Astrocyte of the spinal cord (primary cell): Measurements from ENCODE around the gene PAMR1.

Experiments
- DNase-seq: peaks from one replicate; pipeline ENCODE4 v3.0.0; 2011; ENCODE audit warnings: low read depth, low spot score
- H3K4me3 ChIP-seq: 2 replicates; pipeline ENCODE4 v1.5.1; 2011; ENCODE audit warnings: low read depth, mild to moderate bottlenecking, low read length, moderate library complexity
- in situ Hi-C: cut with HindIII; loops from 2 replicates; pipeline ENCODE4 v1.10.0; 2017; ENCODE audit warnings: low sequenced_read_pairs
- TF ChIP-seq, protein P1 (sequence below): IDR thresholded peaks from 2 replicates; pipeline ENCODE4 v1.5.1; 2012; ENCODE audit warnings: low read depth, mild to moderate bottlenecking, low read length, inconsistent platforms

PAMR1 gene

GRCh38 chr11:35545391-35546003 lies 20.1 kb upstream of the PAMR1 start:
- H3K4me3 ChIP-seq, result no peak overlapping the region
- DNase-seq, result no peak
- in situ Hi-C loops, result no loop called here
- TF ChIP-seq, protein P1, sequence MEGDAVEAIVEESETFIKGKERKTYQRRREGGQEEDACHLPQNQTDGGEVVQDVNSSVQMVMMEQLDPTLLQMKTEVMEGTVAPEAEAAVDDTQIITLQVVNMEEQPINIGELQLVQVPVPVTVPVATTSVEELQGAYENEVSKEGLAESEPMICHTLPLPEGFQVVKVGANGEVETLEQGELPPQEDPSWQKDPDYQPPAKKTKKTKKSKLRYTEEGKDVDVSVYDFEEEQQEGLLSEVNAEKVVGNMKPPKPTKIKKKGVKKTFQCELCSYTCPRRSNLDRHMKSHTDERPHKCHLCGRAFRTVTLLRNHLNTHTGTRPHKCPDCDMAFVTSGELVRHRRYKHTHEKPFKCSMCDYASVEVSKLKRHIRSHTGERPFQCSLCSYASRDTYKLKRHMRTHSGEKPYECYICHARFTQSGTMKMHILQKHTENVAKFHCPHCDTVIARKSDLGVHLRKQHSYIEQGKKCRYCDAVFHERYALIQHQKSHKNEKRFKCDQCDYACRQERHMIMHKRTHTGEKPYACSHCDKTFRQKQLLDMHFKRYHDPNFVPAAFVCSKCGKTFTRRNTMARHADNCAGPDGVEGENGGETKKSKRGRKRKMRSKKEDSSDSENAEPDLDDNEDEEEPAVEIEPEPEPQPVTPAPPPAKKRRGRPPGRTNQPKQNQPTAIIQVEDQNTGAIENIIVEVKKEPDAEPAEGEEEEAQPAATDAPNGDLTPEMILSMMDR, result no peak

DNA sequence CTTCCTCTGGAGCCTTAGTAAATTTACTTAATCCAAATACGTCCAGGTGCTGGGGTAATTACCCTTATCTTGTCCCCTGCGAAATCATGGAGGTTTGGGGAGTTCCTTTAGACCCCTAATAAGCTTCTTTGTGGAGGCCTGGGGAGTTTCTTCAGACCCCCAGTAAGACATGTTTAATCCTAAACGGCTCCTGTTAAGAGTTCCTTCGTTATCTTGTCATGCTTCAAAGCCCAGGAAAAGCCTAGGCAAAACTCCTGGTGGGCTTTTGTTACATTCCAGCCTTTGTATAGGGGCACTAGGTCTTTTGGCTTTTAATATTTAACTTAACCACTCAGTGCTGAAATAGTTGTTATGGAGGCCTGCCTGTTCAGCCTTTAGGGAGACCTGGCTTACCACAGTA lies 18.1 kb upstream of the PAMR1 start:
- DNase-seq, result no peak
- no peak overlapping the region for H3K4me3 ChIP-seq
- in situ Hi-C loops, result no loop called here

GRCh38 chr11:35541621-35542375 lies 16.4 kb upstream of the PAMR1 start:
- no peak overlapping the region for H3K4me3 ChIP-seq
- TF ChIP-seq, protein P1, result no peak
- DNase-seq, result peak; percentile 94
- in situ Hi-C loops, result no loop called here

More for the DNA sequence above, 18.1 kb upstream of the PAMR1 start:
- TF ChIP-seq, protein P1, result no peak

GRCh38 chr11:35540526-35540925 lies 15.1 kb upstream of the PAMR1 start:
- in situ Hi-C loops, result no loop called here
- no peak overlapping the region for H3K4me3 ChIP-seq
- DNase-seq, result no peak
- TF ChIP-seq, protein P1, result no peak

DNA sequence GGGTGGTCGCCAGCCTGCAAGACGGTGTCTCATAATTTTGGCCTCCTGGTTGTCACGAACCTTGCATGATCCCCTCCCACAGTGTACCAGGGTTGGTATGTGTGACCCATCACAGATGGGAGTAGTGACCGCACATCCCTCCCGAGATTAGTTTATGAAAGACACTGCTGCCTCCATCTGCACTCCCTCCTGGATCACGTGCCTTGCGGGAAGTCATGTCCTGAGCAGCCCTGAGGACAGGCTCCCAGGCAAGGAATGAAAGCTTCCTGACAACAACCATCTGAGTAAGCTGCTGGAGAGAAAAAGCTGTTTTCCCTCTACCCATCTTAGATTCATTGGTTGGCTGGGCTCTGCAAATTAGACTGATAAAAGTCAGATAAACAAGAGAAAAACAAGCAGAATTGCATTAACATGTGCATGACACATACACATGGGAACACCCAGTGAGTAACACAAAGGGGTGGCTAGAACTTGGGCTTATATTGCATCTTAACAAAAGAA lies 14.4 kb upstream of the PAMR1 start:
- DNase-seq, result peak; percentile 58
- H3K4me3 ChIP-seq, result no peak overlapping the region
- TF ChIP-seq, protein P1, result no peak
- in situ Hi-C loops, result no loop called here

DNA sequence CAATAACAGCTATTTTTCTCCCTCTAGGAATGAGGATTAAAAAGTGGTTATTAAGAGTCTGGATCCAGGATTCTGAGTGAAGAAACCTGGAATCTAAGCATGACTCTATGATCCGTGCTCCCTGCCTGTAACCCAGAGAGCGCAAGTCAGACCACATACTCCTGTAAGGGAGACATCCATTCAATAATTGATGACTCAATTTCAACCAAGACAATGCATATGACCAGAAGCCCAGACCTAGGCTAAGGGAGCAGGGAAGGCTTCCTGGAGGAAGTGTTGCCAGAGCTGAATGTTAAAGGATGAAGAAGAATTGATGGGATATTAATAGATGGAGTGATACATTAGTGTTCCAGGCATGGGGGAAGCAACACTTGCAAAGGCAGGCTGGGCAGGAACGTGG lies 13.8 kb upstream of the PAMR1 start:
- TF ChIP-seq, protein P1, result no peak
- in situ Hi-C loops, result no loop called here
- DNase-seq, result peak; percentile 5
- H3K4me3 ChIP-seq, result no peak overlapping the region
